Measurements from ENCODE around the gene ZNF681.

DNA sequence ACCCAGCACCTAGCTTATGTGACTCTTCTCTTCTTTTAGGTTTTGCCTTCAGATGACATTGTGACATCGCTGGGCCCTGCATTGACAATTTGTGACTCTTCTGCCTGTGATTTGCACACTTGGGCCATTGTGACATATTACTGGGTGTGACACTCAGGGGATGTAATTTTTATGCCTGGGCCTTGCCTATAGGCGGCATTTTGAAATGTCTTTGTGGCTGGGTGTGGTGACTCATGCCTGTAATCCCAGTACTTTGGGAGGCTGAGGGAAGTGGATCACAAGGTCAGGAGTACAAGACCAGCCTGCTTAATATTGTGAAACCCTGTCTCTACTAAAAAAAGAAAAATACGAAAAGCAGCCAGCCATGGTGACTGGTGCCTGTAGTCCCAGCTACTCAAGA is 28.4 kb upstream of the ZNF681 start:
- TF ChIP-seq, protein P1, sequence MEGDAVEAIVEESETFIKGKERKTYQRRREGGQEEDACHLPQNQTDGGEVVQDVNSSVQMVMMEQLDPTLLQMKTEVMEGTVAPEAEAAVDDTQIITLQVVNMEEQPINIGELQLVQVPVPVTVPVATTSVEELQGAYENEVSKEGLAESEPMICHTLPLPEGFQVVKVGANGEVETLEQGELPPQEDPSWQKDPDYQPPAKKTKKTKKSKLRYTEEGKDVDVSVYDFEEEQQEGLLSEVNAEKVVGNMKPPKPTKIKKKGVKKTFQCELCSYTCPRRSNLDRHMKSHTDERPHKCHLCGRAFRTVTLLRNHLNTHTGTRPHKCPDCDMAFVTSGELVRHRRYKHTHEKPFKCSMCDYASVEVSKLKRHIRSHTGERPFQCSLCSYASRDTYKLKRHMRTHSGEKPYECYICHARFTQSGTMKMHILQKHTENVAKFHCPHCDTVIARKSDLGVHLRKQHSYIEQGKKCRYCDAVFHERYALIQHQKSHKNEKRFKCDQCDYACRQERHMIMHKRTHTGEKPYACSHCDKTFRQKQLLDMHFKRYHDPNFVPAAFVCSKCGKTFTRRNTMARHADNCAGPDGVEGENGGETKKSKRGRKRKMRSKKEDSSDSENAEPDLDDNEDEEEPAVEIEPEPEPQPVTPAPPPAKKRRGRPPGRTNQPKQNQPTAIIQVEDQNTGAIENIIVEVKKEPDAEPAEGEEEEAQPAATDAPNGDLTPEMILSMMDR (IDR thresholded peaks at IDR 0.05) = no peak
- TF ChIP-seq POLR2A (IDR thresholded peaks at IDR 0.05) = no peak

Data from uterus (tissue), 2 donors.